Endothelial cell of umbilical vein (primary cell): Measurements from ENCODE around the gene PHC1. TPM values are rescaled to one million over a fixed set of nuclear protein-coding genes. Genes with fewer than 3 reads are reported as not detected.

Source experiments
- BruUV-seq: library from RNA; stranded (reverse); fragments of 400-500 nt; replicated peaks from 2 replicates; lab custom pipeline; 2021; lab: Mats Ljungman, UMichigan
- CTCF ChIA-PET: fragments of 300-600, 350-600 bp; sonication (Branson Sonifier 250); formaldehyde crosslinking; loops from one replicate; lab custom pipeline; 2021; ENCODE audit warnings: antibody characterized with exemption, inconsistent platforms; lab: Charles Lee
- POLR2A ChIA-PET: fragments of 300-600, 350-600 bp; sonication (Branson Sonifier 250); formaldehyde crosslinking; loops from one replicate; lab custom pipeline; 2021; ENCODE audit warnings: antibody characterized with exemption, inconsistent platforms; lab: Charles Lee
- DNase-seq: peaks from one replicate; pipeline ENCODE4 v3.0.0-alpha.2; 2011; ENCODE audit warnings: low read depth, low spot score
- FAIRE-seq: peaks from 2 replicates; lab custom pipeline; 2011; peaks lifted over from hg19 to GRCh38; lab: Jason Lieb, UNC
- H2AFZ ChIP-seq: 2 replicates; pipeline ENCODE4 v1.6.0; 2012; ENCODE audit warnings: low read depth, low read length, control low read depth, inconsistent platforms
- H3K27ac ChIP-seq: 2 replicates; pipeline ENCODE4 v1.5.1; 2011; ENCODE audit warnings: low read depth, mild to moderate bottlenecking, control low read depth, low read length, moderate library complexity; ENCODE audit not compliant: insufficient read depth
- H3K27me3 ChIP-seq, 2 experiments: 2 replicates each; pipeline versions ENCODE4 v1.6.0 to v1.6.1; 2011; ENCODE audit warnings: low read length in 2 of 2, mixed read lengths in 1 of 2; ENCODE audit not compliant: control insufficient read depth in 2 of 2, insufficient read depth in 2 of 2
- H3K36me3 ChIP-seq, 2 experiments: 2 replicates in 1 of 2; 3 replicates in 1 of 2; pipeline ENCODE4 v1.5.1; 2011; ENCODE audit warnings: low read length in 2 of 2, mild to moderate bottlenecking in 1 of 2, moderate library complexity in 1 of 2; ENCODE audit not compliant: control insufficient read depth in 2 of 2, insufficient read depth in 2 of 2; ENCODE audit errors: extremely low read depth in 1 of 2
- H3K4me1 ChIP-seq: 3 replicates; pipeline ENCODE4 v1.5.1; 2011; ENCODE audit warnings: mild to moderate bottlenecking, low read length; ENCODE audit not compliant: control insufficient read depth, insufficient read depth; ENCODE audit errors: extremely low read depth
- H3K4me2 ChIP-seq: 2 replicates; pipeline ENCODE4 v1.6.1; 2011; ENCODE audit warnings: low read length, control low read depth, mixed read lengths; ENCODE audit not compliant: insufficient read depth
- H3K4me3 ChIP-seq, 3 experiments: fragments of 200-600 bp in 1 of 3; sonication (generic), shearing (Covaris generic) in 1 of 3; replicated peaks in 1 of 3; 2 replicates each; pipeline ENCODE4 v1.5.1; 2011 to 2016; ENCODE audit warnings: control low read depth in 3 of 3, low read length in 3 of 3, mild to moderate bottlenecking in 2 of 3, inconsistent platforms in 1 of 3, low read depth in 1 of 3, moderate library complexity in 1 of 3; ENCODE audit not compliant: insufficient read depth in 1 of 3
- H3K79me2 ChIP-seq: 2 replicates; pipeline ENCODE4 v1.6.0; 2012; ENCODE audit warnings: low read length, inconsistent platforms; ENCODE audit not compliant: control insufficient read depth, insufficient read depth
- H3K9ac ChIP-seq: replicated peaks from 2 replicates; pipeline ENCODE3; 2011; ENCODE audit warnings: low read length, control low read depth; ENCODE audit not compliant: insufficient read depth; ENCODE audit errors: extremely low read depth
- H3K9me1 ChIP-seq: replicated peaks from 3 replicates; pipeline ENCODE4 v1.6.0; 2011; ENCODE audit warnings: mild to moderate bottlenecking, low read length; ENCODE audit not compliant: control insufficient read depth, insufficient read depth; ENCODE audit errors: extremely low read depth
- H3K9me3 ChIP-seq: replicated peaks from 2 replicates; pipeline ENCODE4 v1.5.1; 2012; ENCODE audit warnings: low read length, inconsistent platforms; ENCODE audit not compliant: control insufficient read depth, insufficient read depth
- H4K20me1 ChIP-seq: replicated peaks from 2 replicates; pipeline ENCODE3; 2011; ENCODE audit warnings: mild to moderate bottlenecking, low read length; ENCODE audit not compliant: control insufficient read depth, insufficient read depth; ENCODE audit errors: extremely low read depth
- EZH2 ChIP-seq: IDR thresholded peaks from 2 replicates; pipeline ENCODE4 v1.6.1; 2012; ENCODE audit warnings: borderline replicate concordance, low read depth, mild to moderate bottlenecking, moderate library complexity, low read length, inconsistent platforms; ENCODE audit not compliant: severe bottlenecking
- FOS ChIP-seq: IDR thresholded peaks from 2 replicates; pipeline ENCODE4 v1.6.1; 2011; ENCODE audit warnings: mild to moderate bottlenecking, low read length, moderate library complexity, borderline replicate concordance; ENCODE audit not compliant: insufficient read depth
- GATA2 ChIP-seq: IDR thresholded peaks from 2 replicates; pipeline ENCODE4 v1.7.0; 2011; ENCODE audit warnings: low read depth, mild to moderate bottlenecking, moderate library complexity, mixed read lengths, low read length; ENCODE audit not compliant: insufficient read length, insufficient read depth
- JUN ChIP-seq: IDR thresholded peaks from 2 replicates; pipeline ENCODE4 v1.6.1; 2011; ENCODE audit warnings: borderline replicate concordance, low read depth; ENCODE audit not compliant: insufficient read length, insufficient read depth
- MYC ChIP-seq: IDR thresholded peaks from one replicate; pipeline ENCODE4 v1.6.1; 2011; ENCODE audit warnings: mild to moderate bottlenecking, low read depth, low read length
- POLR2A ChIP-seq: IDR thresholded peaks from 2 replicates; pipeline ENCODE4 v1.6.1; 2012; ENCODE audit warnings: low read depth, mild to moderate bottlenecking, control low read depth, low read length
- POLR2AphosphoS5 ChIP-seq: IDR thresholded peaks from 2 replicates; pipeline ENCODE4 v1.6.1; 2012; ENCODE audit warnings: low read depth, mild to moderate bottlenecking, control low read depth, low read length, moderate library complexity; ENCODE audit not compliant: insufficient read depth
- dilution Hi-C: fragments of 300-500 bp; cut with MboI; formaldehyde crosslinking; loops from one replicate; pipeline ENCODE4 v1.15.0; 2019; ENCODE audit warnings: low sequenced_read_pairs; ENCODE audit not compliant: extremely low pct_ligation_motif_present
- intact Hi-C: fragments of 100-400 bp; cut with micrococcal nuclease; formaldehyde crosslinking; loops from one replicate; pipeline ENCODE4 v1.10.0; 2022
- polyA plus RNA-seq, 4 experiments: library from polyadenylated mRNA; depleted of rRNA in 3 of 4; stranded (reverse) in 3 of 4; unstranded in 1 of 4; fragments of >200 nt; gene quantifications; 2 replicates each; pipeline versions ENCODE4 v1.2.1 to v1.2.3, GENCODE V29; 2011 to 2012; ENCODE audit warnings: missing spikeins in 1 of 4
- total RNA-seq: library from RNA; stranded (reverse); gene quantifications from 2 replicates; pipeline ENCODE4 v1.2.3, GENCODE V29; 2021
- TF ChIP-seq, protein P1 (sequence below): IDR thresholded peaks from 2 replicates; pipeline ENCODE4 v1.6.1; 2011; ENCODE audit not compliant: insufficient read depth, insufficient read length
- TF ChIP-seq, protein P2 (sequence below), 2 donors: IDR thresholded peaks; 1 replicate in 1 of 2; 2 replicates in 1 of 2; pipeline ENCODE4 v1.5.1; 2011; ENCODE audit warnings: low read length in 2 of 2, mild to moderate bottlenecking in 2 of 2, moderate library complexity in 2 of 2, control low read depth in 1 of 2, inconsistent platforms in 1 of 2, low read depth in 1 of 2; ENCODE audit not compliant: insufficient read depth in 1 of 2; ENCODE audit errors: extremely low read depth in 1 of 2

Gene PHC1
- total and polyA plus RNA-seq, 2 donors (not counting 3 experiments of a cell fraction or from before 2014, with no cell fraction given), result 37.3 to 66.3 TPM

DNA sequence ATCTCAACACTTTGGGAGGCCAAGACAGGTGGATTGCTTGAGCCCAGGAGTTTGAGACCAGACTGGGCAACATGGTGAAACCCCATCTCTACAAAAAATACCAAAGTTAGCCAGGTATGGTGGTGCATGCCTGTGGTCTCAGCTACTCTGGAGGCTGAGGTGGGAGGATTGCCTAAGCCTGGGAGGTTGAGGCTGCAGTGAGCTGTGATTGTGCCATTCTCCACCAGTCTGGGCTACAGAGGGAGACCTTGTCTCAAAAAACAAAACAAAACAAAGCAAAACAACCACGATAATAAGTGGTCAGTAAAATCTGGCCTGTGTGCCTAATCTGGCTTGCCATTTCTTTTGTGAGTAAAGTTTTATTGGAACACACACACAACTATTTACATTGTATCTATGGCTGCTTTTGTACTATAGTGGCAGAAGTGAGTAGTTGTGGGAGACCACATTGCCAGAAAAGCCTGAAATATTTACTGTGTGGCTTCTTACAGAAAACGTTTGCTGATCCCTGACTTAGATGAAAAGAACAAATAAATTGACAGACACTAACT lies 55.6 kb downstream of the PHC1 start:
- Histone ChIP-seq H3K9me3 (no peaks in the 10 kb centered on the region), H3K9me1 (no peaks in the 10 kb centered on the region), H4K20me1 (no peaks in the 10 kb centered on the region), H3K79me2 (no peaks in the 10 kb centered on the region), H3K9ac (no peak overlapping the region), H2AFZ (no peak overlapping the region), H3K4me3 (no peak overlapping the region), H3K27ac (no peak overlapping the region), H3K4me1 (no peaks in the 10 kb centered on the region), H3K27me3 (no peaks in the 10 kb centered on the region), H3K36me3 (no peaks in the 10 kb centered on the region), H3K4me2 (no peak overlapping the region)
- intact Hi-C loops, result no loop called here
- FAIRE-seq, result no peak
- no peak for TF ChIP-seq FOS
- TF ChIP-seq EZH2, result no peak
- TF ChIP-seq, protein P1, sequence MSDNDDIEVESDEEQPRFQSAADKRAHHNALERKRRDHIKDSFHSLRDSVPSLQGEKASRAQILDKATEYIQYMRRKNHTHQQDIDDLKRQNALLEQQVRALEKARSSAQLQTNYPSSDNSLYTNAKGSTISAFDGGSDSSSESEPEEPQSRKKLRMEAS, result no peak
- TF ChIP-seq MYC, result no peak
- TF ChIP-seq POLR2A, result no peak
- TF ChIP-seq GATA2, result no peak
- no peak for TF ChIP-seq JUN
- no peak for TF ChIP-seq POLR2AphosphoS5
- TF ChIP-seq, protein P2, sequence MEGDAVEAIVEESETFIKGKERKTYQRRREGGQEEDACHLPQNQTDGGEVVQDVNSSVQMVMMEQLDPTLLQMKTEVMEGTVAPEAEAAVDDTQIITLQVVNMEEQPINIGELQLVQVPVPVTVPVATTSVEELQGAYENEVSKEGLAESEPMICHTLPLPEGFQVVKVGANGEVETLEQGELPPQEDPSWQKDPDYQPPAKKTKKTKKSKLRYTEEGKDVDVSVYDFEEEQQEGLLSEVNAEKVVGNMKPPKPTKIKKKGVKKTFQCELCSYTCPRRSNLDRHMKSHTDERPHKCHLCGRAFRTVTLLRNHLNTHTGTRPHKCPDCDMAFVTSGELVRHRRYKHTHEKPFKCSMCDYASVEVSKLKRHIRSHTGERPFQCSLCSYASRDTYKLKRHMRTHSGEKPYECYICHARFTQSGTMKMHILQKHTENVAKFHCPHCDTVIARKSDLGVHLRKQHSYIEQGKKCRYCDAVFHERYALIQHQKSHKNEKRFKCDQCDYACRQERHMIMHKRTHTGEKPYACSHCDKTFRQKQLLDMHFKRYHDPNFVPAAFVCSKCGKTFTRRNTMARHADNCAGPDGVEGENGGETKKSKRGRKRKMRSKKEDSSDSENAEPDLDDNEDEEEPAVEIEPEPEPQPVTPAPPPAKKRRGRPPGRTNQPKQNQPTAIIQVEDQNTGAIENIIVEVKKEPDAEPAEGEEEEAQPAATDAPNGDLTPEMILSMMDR (IDR thresholded peaks at IDR 0.05; ENCODE audit: extremely low read depth in 1 of 2, insufficient read depth in 1 of 2, low read depth in 1 of 2, low read length in 2 of 2), result no peak
- ChIA-PET POLR2A (no interaction called here), CTCF (no interaction called here)
- DNase-seq, result no peak
- BruUV-seq, result no TSS peak
- dilution Hi-C loops, result no loop called here
